Activated CD4-positive, alpha-beta T cell treated with anti-CD3 and anti-CD28 coated beads for 4 hours (primary cell): Measurements from ENCODE around the gene SLC6A9.
A peak's percentile ranks its signal among the peaks of the same experiment; 100 is the strongest.

ENCODE experiments used
- DNase-seq, 2 donors: peaks; one replicate each; pipeline ENCODE4 v3.0.0-alpha.2; 2020

The SLC6A9 gene

GRCh38 chr1:43998000-43998378 lies 33.3 kb downstream of the SLC6A9 start:
- DNase-seq, result no peak

GRCh38 chr1:43997295-43997999 lies 33.8 kb downstream of the SLC6A9 start:
- DNase-seq, result no peak

- DNase-seq, result no peak
Observed at GRCh38 chr1:43996733-43997115, 34.5 kb downstream of the SLC6A9 start.

GRCh38 chr1:43995984-43996732 lies 35.1 kb downstream of the SLC6A9 start:
- no peak for DNase-seq

- no peak for DNase-seq
Observed at GRCh38 chr1:43994794-43995790, 36.2 kb downstream of the SLC6A9 start.

GRCh38 chr1:43994071-43994470 lies 37.2 kb downstream of the SLC6A9 start:
- no peak for DNase-seq

- DNase-seq, result no peak
Observed at GRCh38 chr1:43993206-43993914, 37.9 kb downstream of the SLC6A9 start.

GRCh38 chr1:43992232-43992995 lies 38.8 kb downstream of the SLC6A9 start:
- DNase-seq, result no peak

GRCh38 chr1:43991476-43992231 lies 39.6 kb downstream of the SLC6A9 start, which contains the start of gene CCDC24:
TSS of gene CCDC24 (plus strand) at chr1:43991599. CDS start at chr1:43991879, 280 bp downstream.
- peak; percentile 67 to 70 for DNase-seq

- no peak for DNase-seq
Observed at GRCh38 chr1:43991200-43991475, 40.1 kb downstream of the SLC6A9 start.

- DNase-seq, result no peak
Observed at GRCh38 chr1:43990271-43991199, 40.7 kb downstream of the SLC6A9 start.

- DNase-seq, result no peak
Observed at GRCh38 chr1:43987159-43987902, 43.9 kb downstream of the SLC6A9 start.

GRCh38 chr1:43986712-43987111 lies 44.5 kb downstream of the SLC6A9 start:
- no peak for DNase-seq

- DNase-seq, result no peak
Observed at GRCh38 chr1:43985984-43986595, 45.2 kb downstream of the SLC6A9 start.

- no peak for DNase-seq
Observed at GRCh38 chr1:43984855-43985254, 46.4 kb downstream of the SLC6A9 start.

- no peak for DNase-seq
Observed at GRCh38 chr1:43983253-43983899, 47.9 kb downstream of the SLC6A9 start.

- DNase-seq, result no peak
Observed at GRCh38 chr1:43982808-43983207, 48.5 kb downstream of the SLC6A9 start.

- no peak for DNase-seq
Observed at GRCh38 chr1:43982241-43982640, 49.0 kb downstream of the SLC6A9 start.
